ENCODE data around the gene SLC25A44.

DNA sequence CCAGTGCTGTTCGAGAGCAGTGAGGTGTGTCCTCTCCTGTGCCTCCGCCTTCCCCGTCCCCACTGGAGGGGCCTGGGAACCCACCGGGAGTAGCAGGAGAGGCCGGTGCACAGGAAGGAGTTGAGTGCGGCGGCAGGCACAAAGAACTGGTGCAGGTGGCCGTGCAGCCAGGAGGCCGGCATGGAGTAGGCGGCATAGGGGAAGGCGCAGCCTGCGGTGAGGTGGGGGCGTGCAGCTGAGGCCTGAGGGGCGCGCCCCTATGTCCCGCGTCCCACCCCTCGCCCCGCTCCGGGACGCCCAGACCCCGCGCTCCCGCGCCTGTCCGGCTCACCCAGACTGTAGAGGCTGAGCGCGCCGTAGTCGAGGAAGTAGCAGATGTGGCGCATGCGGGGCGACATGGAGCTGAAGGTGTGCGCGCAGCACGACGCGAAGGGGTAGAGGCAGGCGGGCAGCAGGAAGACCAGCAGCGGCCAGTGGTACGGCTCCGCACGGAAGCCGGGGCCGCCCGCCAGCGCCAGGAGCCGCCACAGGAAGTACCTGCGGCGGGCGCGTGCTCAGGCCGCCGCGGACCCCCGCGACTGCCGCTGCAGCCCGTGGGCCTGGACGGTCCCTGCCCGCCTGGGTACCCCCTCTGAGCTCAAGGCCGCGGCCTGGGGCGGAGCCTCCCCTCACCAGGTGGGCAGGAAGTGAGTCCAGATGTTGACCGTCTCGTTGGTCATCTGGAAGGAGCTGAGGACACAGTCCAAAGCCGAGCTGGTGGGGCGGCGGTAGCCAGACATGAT, 51.7 kb downstream of the SLC25A44 start:
- no peak for TF ChIP-seq POLR2A (IDR thresholded peaks at IDR 0.05; ENCODE audit: low read depth, low read length)
- no peak for TF ChIP-seq POLR2AphosphoS5 (IDR thresholded peaks at IDR 0.05; ENCODE audit: low read depth, low read length)
- TF ChIP-seq TAF1 (IDR thresholded peaks at IDR 0.05; ENCODE audit: borderline replicate concordance, low read depth, low read length), result no peak
